Tibial artery (tissue), 4 donors: Measurements from ENCODE around the gene SLC27A5.

Experiments
- DNase-seq, 2 donors: peaks; one replicate each; pipeline ENCODE4 v3.0.0-alpha.2; 2019
- H3K27ac ChIP-seq, 2 donors: fragments of 200-600 bp; sonication (generic) in 1 of 2; 1 replicate in 1 of 2; 2 replicates in 1 of 2; pipeline ENCODE4 v1.5.1; 2018 to 2019; ENCODE audit warnings: mild to moderate bottlenecking in 1 of 2
- H3K27me3 ChIP-seq, 2 donors: fragments of 200-600 bp; sonication (generic) in 1 of 2; one replicate each; pipeline versions ENCODE4 v1.5.1 to v1.6.0; 2016 to 2019
- H3K36me3 ChIP-seq, 3 donors: fragments of 200-600 bp; sonication (generic) in 2 of 3; one replicate each; pipeline ENCODE4 v1.5.1; 2016 to 2019; ENCODE audit warnings: mild to moderate bottlenecking in 2 of 3
- H3K4me1 ChIP-seq, 4 donors: fragments of 200-600 bp; sonication (generic) in 2 of 4; 1 replicate in 3 of 4; 2 replicates in 1 of 4; pipeline ENCODE4 v1.5.1; 2016 to 2019
- H3K4me3 ChIP-seq, 2 donors: fragments of 200-600 bp; sonication (generic) in 1 of 2; 1 replicate in 1 of 2; 2 replicates in 1 of 2; pipeline ENCODE4 v1.5.1; 2018 to 2019; ENCODE audit warnings: mild to moderate bottlenecking in 2 of 2
- H3K9me3 ChIP-seq, 3 donors: fragments of 200-600 bp; sonication (generic) in 1 of 3; one replicate each; pipeline ENCODE4 v1.5.1; 2016 to 2019
- CTCF ChIP-seq, 2 experiments: fragments of 200-600 bp in 1 of 2; fragments of 450-650 bp in 1 of 2; IDR thresholded peaks; one replicate each; pipeline ENCODE4 v1.5.1; 2017 to 2019; ENCODE audit warnings: antibody characterized with exemption in 2 of 2, mild to moderate bottlenecking in 1 of 2, moderate library complexity in 1 of 2
- intact Hi-C: fragments of 100-400 bp; cut with DNase I; formaldehyde crosslinking; loops from one replicate; pipeline ENCODE4 v1.15.0; 2023; ENCODE audit warnings: low total_unique reads

Gene SLC27A5

DNA sequence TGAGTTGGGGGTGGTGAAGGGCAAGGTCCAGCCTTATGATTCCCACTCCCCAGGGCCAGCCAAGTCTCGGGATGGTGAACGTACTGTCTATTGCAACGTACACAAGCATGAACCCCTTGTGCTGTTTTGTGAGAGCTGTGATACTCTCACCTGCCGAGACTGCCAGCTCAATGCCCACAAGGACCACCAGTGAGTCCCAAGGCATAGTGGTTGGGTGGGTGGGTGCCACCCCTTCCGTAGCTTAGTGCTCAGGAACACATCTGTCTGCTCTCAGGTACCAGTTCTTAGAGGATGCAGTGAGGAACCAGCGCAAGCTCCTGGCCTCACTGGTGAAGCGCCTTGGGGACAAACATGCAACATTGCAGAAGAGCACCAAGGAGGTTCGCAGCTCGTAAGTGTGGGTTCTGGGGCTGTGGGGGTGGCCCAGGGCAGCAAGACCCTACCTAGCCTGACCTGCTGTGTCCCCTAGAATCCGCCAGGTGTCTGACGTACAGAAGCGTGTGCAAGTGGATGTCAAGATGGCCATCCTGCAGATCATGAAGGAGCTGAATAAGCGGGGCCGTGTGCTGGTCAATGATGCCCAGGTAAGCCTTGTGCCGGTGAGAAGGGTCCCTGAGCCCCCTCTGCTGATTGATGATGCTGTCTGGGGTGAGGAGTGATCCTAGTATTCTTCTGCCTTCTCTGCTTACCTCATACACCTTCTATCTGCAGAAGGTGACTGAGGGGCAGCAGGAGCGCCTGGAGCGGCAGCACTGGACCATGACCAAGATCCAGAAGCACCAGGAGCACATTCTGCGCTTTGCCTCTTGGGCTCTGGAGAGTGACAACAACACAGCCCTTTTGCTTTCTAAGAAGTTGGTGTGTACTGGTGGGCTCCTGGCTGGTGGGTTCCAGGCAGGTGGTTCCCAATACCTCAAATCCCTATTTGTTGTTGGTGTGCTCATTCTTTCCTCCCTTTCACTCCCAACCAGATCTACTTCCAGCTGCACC is 35.8 kb upstream of the SLC27A5 start:
- H3K27ac ChIP-seq, result no peak overlapping the region
- H3K4me3 ChIP-seq, result no peak overlapping the region
- intact Hi-C loops, result no loop called here
- no peaks in the 10 kb centered on the region for H3K27me3 ChIP-seq
- H3K4me1 ChIP-seq, result peaks cover 4 to 39% (median 28%) of the 10 kb centered on the region in 4 donors
- no peak for TF ChIP-seq CTCF (IDR thresholded peaks at IDR 0.05)
- H3K9me3 ChIP-seq, result no peaks in the 10 kb centered on the region
- no peak for DNase-seq
- peaks cover 54 to 67% (median 64%) of the 10 kb centered on the region in 3 donors for H3K36me3 ChIP-seq

GRCh38 chr19:58546019-58546530 is 34.3 kb upstream of the SLC27A5 start:
- Histone ChIP-seq H3K9me3 (no peaks in the 10 kb centered on the region), H3K27me3 (no peaks in the 10 kb centered on the region), H3K4me1 (peaks cover 4 to 35% (median 28%) of the 10 kb centered on the region in 4 donors), H3K27ac (peak overlapping the region; percentile 94 to 95), H3K36me3 (peaks cover 41 to 52% (median 48%) of the 10 kb centered on the region in 3 donors), H3K4me3 (peak overlapping the region; percentile 80 to 96)
- intact Hi-C loops, result no loop called here
- no peak for TF ChIP-seq CTCF (IDR thresholded peaks at IDR 0.05)
- DNase-seq, result no peak

- no peaks in the 10 kb centered on the region for H3K9me3 ChIP-seq
- intact Hi-C loops, result no loop called here
- H3K27me3 ChIP-seq, result no peaks in the 10 kb centered on the region
- peak overlapping the region; percentile 80 to 96 for H3K4me3 ChIP-seq
- H3K27ac ChIP-seq, result peak overlapping the region; percentile 94 to 95
- DNase-seq, result no peak
- no peak for TF ChIP-seq CTCF (IDR thresholded peaks at IDR 0.05)
- H3K4me1 ChIP-seq, result peaks cover 4 to 35% (median 28%) of the 10 kb centered on the region in 4 donors
- H3K36me3 ChIP-seq, result peaks cover 35 to 45% (median 43%) of the 10 kb centered on the region in 3 donors
These were observed 33.7 kb upstream of the SLC27A5 start for GRCh38 chr19:58545286-58546018.

DNA sequence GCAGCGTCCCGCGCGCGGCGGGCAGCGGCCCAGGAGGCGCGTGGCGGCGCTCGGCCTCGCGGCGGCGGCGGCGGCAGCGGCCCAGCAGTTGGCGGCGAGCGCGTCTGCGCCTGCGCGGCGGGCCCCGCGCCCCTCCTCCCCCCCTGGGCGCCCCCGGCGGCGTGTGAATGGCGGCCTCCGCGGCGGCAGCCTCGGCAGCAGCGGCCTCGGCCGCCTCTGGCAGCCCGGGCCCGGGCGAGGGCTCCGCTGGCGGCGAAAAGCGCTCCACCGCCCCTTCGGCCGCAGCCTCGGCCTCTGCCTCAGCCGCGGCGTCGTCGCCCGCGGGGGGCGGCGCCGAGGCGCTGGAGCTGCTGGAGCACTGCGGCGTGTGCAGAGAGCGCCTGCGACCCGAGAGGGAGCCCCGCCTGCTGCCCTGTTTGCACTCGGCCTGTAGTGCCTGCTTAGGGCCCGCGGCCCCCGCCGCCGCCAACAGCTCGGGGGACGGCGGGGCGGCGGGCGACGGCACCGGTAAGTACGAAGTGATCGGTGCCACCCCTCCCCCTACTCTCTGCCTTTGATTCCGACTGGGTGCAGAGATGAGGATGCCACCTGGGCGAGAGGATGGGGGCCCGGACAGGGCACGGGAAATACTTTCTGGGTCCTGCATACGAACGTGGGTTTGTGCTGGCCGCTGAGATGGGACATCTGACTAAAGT is 32.9 kb upstream of the SLC27A5 start:
- Histone ChIP-seq H3K9me3 (no peaks in the 10 kb centered on the region), H3K4me1 (peaks cover 4 to 35% (median 28%) of the 10 kb centered on the region in 4 donors), H3K27me3 (peaks cover 0 to under 1% of the 10 kb centered on the region in 2 donors), H3K4me3 (peak overlapping the region; percentile 80 to 96), H3K27ac (peak overlapping the region; percentile 94 to 95), H3K36me3 (peaks cover 28 to 38% (median 36%) of the 10 kb centered on the region in 3 donors)
- intact Hi-C loops, result no loop called here
- no peak for TF ChIP-seq CTCF (IDR thresholded peaks at IDR 0.05)
- no peak for DNase-seq
